A204.1 (cell line): ENCODE data around the gene GOLGB1.
"Not testable (repeated sequence)": the region's sequence is repeated elsewhere in the genome, so short reads cannot be mapped to it uniquely, and the experiment has no call there.

ENCODE experiments used
- FAIRE-seq: peaks from 2 replicates; lab custom pipeline; 2012; peaks lifted over from hg19 to GRCh38; lab: Jason Lieb, UNC

Gene GOLGB1

GRCh38 chr3:121690777-121691405 is 58.6 kb downstream of the GOLGB1 start:
- no peak for FAIRE-seq

GRCh38 chr3:121688747-121689146 is 60.8 kb downstream of the GOLGB1 start:
- not testable (repeated sequence) for FAIRE-seq

DNA sequence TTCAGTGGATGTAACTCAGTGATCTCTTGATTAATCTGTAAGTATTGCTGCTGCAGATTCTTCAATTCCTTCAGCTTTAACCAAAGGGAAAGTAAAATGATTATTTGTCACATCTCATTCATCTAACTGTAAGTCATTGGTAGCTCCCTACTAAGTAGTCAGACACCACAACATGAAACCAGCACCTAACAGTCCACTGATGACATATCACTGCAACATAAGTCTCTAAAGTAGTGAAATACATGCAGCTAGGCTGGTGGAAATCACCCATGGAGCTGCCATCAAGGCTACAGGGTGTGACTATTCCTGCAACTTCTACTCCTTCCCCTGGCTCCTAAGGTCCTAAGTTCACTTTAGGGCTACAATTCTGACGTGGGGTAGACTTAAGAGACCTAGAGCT is 67.7 kb downstream of the GOLGB1 start:
- FAIRE-seq, result no peak

GRCh38 chr3:121677141-121677540 is 72.4 kb downstream of the GOLGB1 start:
- no peak for FAIRE-seq

DNA sequence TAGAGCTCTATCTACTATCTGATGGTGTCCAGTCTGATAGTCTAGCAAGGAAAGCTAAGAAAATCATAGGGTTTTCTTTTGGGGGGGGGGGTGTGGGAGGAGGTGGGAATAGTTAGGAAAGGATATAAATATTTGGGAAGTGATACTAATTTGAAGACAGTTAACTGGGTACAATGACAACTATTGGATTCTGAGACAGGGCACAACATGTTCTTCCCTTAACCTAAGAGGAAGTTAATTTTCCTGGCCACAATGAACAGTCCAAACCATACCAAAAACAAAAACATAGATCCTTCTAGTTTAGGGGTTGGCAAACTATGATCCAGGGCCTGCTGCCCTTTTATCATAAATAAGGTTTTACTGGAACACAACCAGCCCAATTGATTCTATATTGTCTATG is 78.9 kb downstream of the GOLGB1 start:
- FAIRE-seq, result no peak

- FAIRE-seq, result no peak
These were observed 82.2 kb downstream of the GOLGB1 start for GRCh38 chr3:121667333-121667732.

- no peak for FAIRE-seq
These were observed 84.1 kb downstream of the GOLGB1 start for GRCh38 chr3:121665488-121665887.

DNA sequence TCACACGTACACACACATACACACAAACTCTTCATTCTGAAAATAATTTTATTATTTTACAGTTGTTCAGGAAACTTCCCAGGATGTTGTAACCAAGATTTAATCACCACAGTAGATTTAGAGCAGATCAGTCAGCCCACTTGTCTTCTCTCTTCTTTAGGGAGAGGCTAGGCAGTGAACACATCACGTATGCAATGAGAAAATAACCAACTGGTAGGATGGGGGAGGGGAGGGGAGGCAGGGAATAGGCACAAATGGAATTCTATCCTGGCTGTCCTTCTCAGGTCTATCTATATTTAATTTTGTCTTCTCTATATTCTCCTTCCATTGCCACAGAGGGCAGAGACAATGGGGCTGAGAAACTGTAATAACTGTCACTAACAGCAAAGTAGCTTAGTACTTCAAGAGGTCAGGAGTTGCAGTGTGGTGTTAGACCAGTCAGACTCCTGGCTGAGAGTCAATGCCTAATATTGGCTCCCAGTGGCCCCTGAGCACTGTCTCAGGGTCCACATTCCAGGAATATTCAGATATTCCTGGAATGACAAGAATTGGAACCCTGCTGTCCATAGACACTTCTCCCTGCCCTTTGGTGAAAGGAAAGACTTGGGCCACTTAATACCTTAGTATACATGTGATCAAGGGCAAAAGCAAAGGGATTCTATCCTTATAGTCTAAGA is 86.2 kb downstream of the GOLGB1 start:
- no peak for FAIRE-seq

- FAIRE-seq, result no peak
These were observed 86.8 kb downstream of the GOLGB1 start for GRCh38 chr3:121662742-121663141.

GRCh38 chr3:121661376-121661775 is 88.2 kb downstream of the GOLGB1 start:
- FAIRE-seq, result no peak

GRCh38 chr3:121660356-121661171 is 89.0 kb downstream of the GOLGB1 start, which contains the start of gene HCLS1:
HCLS1 (minus strand) TSS chr3:121660903; CDS start chr3:121658347, 2,556 bp downstream.
- no peak for FAIRE-seq

GRCh38 chr3:121659586-121659985 is 90.0 kb downstream of the GOLGB1 start:
- no peak for FAIRE-seq

- FAIRE-seq, result no peak
These were observed 90.7 kb downstream of the GOLGB1 start for GRCh38 chr3:121658716-121659435.

- FAIRE-seq, result no peak
These were observed 94.8 kb downstream of the GOLGB1 start for GRCh38 chr3:121654493-121655385.

DNA sequence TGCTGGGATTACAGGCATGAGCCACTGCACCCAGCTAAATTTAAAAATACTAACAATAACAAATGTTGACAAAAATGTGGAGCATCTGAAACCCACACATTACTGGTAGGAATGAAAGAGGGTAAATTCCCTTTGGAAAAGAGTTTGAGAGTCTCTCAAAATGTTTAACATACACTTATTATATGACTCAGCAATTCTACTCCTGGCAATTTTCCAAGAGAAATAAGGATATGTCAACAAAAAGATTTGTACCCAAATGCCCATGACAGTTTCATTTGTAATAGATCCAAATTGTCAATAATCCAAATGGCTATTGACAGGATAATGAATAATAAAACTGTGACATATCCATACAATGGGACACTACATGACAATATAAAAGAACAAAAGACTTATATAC is 97.9 kb downstream of the GOLGB1 start:
- FAIRE-seq, result no peak

DNA sequence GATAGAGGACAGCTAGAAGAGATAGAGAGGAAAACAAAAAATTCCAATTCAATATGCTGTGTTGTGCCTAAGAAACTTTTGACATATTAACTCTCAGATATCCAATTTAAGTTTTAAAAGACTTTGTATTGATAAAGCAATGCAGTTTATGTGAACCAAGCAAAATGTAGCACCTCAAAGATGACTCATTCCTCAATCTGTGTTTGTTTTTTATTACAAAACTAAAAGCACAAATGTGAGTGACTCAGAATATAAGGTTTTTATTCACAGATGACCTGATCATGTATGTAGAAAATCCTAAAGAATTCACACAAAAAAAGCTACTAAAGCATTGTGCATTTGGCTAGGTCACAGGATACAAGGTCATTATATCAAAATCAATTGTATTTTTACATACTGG is 99.9 kb downstream of the GOLGB1 start:
- no peak for FAIRE-seq

DNA sequence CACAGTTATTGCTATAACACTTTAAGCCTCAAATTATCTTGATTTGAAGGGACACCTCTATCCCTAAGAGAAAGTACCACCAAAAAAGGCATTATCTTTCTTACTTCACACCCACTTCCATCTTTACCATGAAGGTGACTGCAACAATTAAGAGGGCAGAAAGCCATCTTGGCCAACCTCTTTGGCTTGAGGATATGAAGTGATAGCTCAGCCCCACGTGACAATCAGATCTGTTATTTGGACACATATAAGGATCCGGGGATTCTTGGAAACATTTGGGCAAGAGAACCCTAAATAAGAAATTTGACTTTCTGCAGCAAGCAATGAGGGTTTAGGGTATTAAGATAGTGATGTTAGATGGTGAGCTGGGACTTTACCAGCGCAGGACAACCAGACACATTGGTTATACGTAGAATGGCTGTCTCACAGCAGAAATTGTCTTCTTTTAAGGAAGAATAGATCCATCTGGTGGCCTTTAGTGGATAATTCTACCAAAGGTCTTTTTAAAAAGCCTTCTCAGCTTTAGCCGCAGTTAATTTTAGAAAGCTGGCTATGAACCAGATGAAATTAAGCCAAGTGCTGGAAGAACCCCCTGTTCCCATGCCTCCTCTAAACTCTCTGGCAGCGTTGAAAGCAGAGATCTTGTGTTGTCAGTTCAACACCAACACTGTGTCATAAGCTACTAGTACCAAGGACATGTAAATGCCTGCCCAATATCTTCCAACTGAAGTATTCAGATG is 101.2 kb downstream of the GOLGB1 start:
- no peak for FAIRE-seq

DNA sequence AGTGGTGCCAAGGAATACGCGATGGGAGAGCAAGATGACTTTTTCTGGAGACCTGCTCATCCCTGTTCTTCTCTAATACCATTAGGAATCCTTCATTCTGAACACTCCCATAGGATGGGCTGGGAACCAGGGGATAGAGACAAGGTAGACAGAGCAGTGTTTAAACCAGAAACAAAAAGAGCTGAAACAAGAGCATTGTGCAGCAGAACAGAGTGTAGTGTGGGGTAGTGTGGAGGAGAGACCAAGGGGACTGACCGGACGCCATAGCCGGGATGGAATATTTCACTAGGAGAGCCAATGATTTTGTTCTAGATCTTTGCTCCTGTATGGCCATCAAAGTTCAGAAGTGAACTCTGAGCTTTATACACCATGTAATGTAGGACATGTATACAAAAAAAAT is 104.5 kb downstream of the GOLGB1 start:
- FAIRE-seq, result no peak

GRCh38 chr3:121642601-121643314 is 106.8 kb downstream of the GOLGB1 start:
- FAIRE-seq, result no peak

DNA sequence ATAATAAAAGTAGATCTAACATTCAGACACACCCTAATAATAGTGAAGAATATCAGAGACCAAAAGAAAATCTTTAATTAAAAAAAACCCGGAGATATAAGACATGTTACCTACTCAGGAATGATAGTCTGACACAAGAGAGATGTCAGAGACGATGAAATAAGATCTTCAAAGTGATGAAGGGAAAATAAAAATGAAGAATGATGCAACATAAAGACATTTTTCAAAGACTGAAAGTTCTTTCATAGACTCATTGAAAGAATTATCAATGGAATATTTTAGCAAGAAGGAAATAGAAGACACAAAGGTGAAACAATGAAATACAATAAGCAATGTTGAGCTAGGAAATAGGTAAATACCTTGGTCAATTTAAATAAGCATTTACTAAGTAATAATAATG is 108.4 kb downstream of the GOLGB1 start:
- no peak for FAIRE-seq
